ENCODE data around the gene FIGN.

The FIGN gene

GRCh38 chr2:163606878-163607277 lies 128.9 kb downstream of the FIGN start:
- no peak for DNase-seq

- no peak for DNase-seq
These were observed 130.0 kb downstream of the FIGN start for GRCh38 chr2:163605779-163606178.

- no peak for DNase-seq
These were observed 130.8 kb downstream of the FIGN start for GRCh38 chr2:163604941-163605555.

- DNase-seq: no peak
These were observed 133.6 kb downstream of the FIGN start for GRCh38 chr2:163602196-163602595.

GRCh38 chr2:163601377-163601776 lies 134.4 kb downstream of the FIGN start:
- DNase-seq: no peak

GRCh38 chr2:163600801-163601200 lies 135.0 kb downstream of the FIGN start:
- no peak for DNase-seq

GRCh38 chr2:163595028-163595427 lies 140.8 kb downstream of the FIGN start:
- no peak for DNase-seq

- DNase-seq: no peak
These were observed 141.3 kb downstream of the FIGN start for GRCh38 chr2:163594497-163594896.

- DNase-seq: no peak
These were observed 141.8 kb downstream of the FIGN start for GRCh38 chr2:163593982-163594381.

- no peak for DNase-seq
These were observed 142.7 kb downstream of the FIGN start for GRCh38 chr2:163592954-163593622.

- DNase-seq: no peak
These were observed 144.3 kb downstream of the FIGN start for GRCh38 chr2:163591461-163591860.

GRCh38 chr2:163580757-163581156 lies 155.1 kb downstream of the FIGN start:
- no peak for DNase-seq

GRCh38 chr2:163574309-163574708 lies 161.5 kb downstream of the FIGN start:
- DNase-seq: no peak

- no peak for DNase-seq
These were observed 162.2 kb downstream of the FIGN start for GRCh38 chr2:163573652-163574051.

GRCh38 chr2:163572850-163573249 lies 163.0 kb downstream of the FIGN start:
- no peak for DNase-seq

GRCh38 chr2:163571423-163572102 lies 164.2 kb downstream of the FIGN start:
- no peak for DNase-seq

- no peak for DNase-seq
These were observed 165.4 kb downstream of the FIGN start for GRCh38 chr2:163570391-163570790.

- no peak for DNase-seq
These were observed 170.6 kb downstream of the FIGN start for GRCh38 chr2:163565192-163565591.

- no peak for DNase-seq
These were observed 171.6 kb downstream of the FIGN start for GRCh38 chr2:163564236-163564635.

- DNase-seq: no peak
These were observed 172.5 kb downstream of the FIGN start for GRCh38 chr2:163563336-163563735.

GRCh38 chr2:163558251-163559021 lies 177.4 kb downstream of the FIGN start:
- DNase-seq: no peak

- no peak for DNase-seq
These were observed 179.3 kb downstream of the FIGN start for GRCh38 chr2:163556511-163556910.

GRCh38 chr2:163554864-163555263 lies 180.9 kb downstream of the FIGN start:
- DNase-seq: no peak

- DNase-seq: no peak
These were observed 182.2 kb downstream of the FIGN start for GRCh38 chr2:163553601-163554000.

All from NCI-H1694 (cell line).